ENCODE measurements around the gene EMP2.
"Not testable (repeated sequence)": the region's sequence is repeated elsewhere in the genome, so short reads cannot be mapped to it uniquely, and the experiment has no call there.

Gene EMP2

GRCh38 chr16:10579965-10580882 lies at the start of gene EMP2:
Gene EMP2 (minus strand): TSS chr16:10580598. CDS start chr16:10547617, 32,981 bp downstream.
- DNase-seq: no peak

DNA sequence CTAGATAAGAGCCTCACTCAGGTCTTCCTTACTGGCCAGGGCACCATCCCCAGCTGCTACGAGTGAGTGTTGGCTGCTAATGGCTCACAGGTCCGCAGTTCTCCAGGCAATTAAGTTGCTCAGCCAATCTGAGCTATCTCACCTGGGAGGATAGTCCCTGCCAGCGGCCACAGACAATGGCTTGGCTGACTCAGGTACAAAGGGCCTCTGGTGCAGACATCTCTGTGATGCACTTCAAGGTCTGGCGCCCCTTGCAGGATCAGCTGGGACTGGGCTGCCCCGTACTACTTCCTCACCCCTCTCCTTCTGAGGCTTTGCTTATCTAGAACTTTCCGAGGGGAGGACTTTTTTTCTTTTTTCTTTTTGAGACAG lies 49.2 kb upstream of the EMP2 start:
- no peak for DNase-seq

- DNase-seq: no peak
Observed at GRCh38 chr16:10625595-10626357, 45.4 kb upstream of the EMP2 start.

GRCh38 chr16:10624527-10624926 lies 44.1 kb upstream of the EMP2 start:
- DNase-seq: no peak

DNA sequence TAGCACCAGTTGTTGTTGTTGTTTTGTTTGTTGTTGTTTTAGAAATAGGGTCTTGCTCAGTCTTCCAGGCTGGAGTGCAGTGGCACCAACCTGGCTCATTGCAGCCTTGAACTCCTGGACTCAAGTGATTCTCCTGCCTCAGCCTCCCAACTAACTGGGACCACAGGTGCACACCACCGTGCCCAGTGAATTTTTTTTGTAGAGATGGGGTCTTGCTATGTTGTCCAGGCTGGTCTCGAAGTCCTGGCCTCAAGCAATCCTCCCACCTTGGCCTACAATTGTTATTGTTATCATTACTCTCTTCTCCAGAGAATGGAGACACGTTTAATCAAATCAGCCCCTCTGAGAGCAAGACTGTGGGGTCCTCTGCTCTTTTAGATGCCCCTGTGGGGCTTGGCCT lies 42.7 kb upstream of the EMP2 start:
- no peak for DNase-seq

DNA sequence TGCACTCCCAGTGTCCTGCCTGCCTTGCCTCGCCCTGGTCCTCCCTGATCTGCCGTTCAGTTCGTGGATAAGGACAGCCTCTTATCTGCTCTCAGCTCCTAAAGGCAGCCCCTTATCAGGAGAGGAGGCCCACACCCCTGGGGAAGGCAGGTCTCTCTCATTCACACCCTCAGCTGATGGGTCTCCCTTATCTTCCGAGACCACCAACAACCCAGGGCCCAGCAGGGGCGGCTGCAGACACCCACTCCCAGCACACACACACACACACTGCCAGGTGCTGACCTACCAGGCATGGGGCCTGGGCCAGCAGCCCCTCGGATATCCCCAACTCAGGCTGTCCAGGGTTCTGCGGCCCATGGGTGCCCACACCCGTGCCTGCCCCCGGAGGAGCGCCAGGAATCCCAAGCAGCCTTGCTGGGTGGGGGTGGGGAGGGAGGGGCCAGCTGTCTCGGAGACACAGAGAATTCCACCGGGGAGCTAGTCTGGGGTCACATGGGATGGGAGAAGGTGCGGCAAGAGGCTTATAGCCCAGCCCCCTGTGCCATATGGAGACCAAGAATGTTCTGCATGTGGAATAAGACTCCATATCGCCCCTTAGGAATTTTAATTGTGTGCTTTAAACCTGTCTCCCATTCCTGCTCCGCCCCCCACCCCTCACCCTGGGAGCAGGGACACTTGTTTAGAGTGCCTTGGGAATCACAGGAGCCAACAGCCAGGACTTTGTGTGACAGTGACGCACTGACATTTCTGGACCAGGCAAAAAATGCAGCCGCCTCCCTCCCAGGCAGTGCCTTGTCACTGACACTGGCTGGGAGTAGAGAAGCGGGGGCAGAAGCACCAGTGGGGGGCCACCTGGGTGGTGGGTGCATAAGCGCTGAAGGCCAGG lies 41.9 kb upstream of the EMP2 start:
- no peak for DNase-seq

GRCh38 chr16:10621216-10621949 lies 41.0 kb upstream of the EMP2 start:
- DNase-seq: not testable (repeated sequence)

DNA sequence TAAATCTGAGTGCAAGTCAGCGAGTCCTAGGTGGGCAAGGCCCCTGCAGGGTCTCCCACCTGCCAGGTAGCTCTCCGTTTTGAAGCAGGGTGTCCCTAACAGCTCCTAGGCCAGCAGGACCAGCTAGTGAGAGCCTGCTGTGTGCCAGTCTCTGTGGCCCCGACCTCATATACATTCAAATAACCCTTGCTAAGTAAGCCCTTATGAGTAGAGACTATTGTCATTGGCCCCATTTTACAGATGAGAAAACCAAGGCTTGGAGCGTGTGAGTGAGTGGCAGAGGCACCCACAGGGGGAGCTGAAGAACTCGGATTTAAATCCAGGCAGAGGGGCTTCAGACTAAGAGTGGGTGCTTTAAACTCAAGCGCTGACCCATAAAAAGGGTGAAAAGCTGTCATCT lies 39.7 kb upstream of the EMP2 start:
- DNase-seq: no peak

DNA sequence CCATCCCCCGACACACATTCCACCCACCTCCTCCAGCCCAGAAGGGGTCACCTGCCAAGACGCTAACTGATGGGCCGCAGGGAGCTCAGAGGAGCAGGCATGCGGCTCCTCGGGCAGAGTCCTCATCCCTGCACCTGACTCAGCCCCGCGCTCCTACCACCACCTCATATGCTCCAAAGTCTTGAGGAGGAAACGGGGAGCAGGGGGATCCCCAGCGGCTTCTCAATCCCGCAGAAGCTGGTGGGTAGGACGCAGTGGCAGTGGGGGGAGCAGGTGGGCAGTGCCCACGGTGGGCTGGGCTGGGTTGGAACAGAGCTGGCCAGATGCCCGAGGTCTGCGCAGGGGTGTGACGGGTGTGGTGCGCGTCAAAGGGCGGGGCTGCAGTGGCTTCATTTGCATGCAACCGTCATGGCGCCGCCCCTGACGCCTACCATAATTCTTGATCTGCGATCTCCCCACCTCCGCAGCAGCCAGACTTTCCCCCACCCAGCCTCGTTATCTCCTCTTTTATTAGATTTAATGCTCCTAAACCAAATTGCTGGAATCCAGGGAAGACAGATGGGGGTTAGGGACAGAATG lies 39.0 kb upstream of the EMP2 start:
- no peak for DNase-seq

- no peak for DNase-seq
Observed at GRCh38 chr16:10618710-10619209, 38.4 kb upstream of the EMP2 start.

GRCh38 chr16:10617662-10618420 lies 37.4 kb upstream of the EMP2 start:
- no peak for DNase-seq

DNA sequence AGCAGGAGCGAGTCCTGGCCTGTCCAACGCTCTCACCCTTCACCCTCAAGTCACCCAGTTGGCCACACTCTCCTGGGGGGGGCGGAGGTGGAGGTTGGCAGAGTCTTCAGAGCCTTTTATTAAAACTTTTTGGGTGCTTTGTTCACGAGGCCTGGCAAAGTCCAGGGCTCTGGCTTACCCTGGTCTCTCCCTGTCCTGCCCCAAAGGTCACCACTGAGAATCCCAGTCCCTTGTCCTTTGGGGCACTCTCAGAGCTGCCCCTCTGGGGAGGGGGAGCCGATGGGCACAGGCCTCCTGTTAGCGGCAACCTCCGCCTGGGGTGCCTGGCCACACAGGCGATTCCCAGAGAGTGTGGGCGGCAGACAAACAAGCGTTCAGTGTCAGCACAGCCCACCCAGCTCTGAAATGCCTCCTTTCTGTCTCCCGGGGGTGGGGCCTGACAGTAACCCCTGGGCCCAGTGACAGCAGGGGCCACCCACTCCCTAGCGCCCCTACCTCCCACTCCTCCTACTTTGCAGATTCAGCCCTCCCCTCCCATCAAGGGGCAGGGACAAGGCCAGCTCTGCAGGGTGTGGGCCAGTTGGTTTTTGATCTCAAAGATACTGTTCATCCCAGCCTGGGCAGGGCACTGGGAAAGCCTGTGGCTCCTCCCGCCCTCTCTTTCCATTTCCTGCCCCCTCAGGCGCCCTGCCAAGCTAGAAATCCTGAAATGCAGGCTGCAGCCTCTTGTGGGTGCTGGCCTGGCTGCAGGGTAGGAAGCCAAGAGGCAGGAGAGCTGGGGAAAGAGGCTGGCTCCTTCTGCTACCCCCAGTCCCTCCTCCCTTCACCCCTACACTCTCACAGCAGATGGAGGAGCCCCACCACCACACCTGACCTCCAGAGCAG lies 36.6 kb upstream of the EMP2 start:
- DNase-seq: no peak

GRCh38 chr16:10616419-10616755 lies 36.0 kb upstream of the EMP2 start:
- no peak for DNase-seq

DNA sequence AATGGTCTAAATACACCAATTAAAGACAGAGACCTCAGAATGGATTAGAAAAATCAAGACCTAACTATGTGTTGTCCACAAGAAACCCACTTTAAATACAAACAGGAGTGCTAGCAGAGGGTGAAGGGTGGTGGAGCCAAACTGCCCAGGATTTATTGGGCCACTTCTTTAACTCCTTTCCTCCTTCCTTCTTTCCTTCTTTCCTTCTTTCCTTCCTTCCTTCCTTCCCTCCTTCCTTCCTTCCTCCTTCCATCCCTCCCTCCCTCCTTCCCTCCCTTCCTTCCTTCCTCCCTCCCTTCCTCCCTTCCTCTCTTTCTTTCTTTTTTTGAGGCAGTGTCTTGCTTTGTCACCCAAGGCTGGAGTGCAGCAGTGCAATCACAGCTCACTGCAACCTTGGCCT lies 34.3 kb upstream of the EMP2 start:
- no peak for DNase-seq

DNA sequence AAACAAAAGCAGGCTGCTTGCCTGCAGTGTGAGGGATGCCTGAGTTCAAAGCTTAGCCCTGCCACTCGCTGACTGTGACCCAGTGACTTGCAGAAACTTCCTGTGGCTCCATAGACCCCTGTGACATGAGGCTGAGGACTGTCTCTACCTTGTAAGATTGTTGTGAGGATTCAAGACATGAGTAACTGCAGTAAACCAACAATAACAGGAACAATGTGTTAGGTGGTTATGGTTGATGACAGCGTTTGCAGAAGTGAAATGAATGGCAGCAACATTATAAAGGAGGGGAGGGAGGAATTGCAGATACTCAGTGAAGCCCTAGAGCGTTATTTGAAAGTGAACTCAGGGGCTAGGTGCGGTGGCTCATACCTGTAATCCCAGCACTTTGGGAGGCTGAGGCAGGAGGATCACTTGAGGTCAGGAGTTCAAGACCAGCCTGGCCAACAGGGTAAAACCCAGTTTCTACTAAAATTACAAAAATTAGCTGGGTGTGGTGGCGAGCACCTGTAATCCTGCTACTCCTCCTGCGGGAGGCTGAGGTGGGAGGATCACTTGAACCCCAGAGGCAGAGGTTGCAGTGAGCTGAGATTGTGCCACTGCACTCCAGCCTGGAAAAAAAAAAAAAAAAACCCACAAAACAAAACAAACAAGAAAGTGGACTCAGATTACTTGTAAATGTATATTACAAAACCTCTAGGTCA lies 33.5 kb upstream of the EMP2 start:
- DNase-seq: no peak

GRCh38 chr16:10612649-10613179 lies 32.3 kb upstream of the EMP2 start:
- DNase-seq: no peak

DNA sequence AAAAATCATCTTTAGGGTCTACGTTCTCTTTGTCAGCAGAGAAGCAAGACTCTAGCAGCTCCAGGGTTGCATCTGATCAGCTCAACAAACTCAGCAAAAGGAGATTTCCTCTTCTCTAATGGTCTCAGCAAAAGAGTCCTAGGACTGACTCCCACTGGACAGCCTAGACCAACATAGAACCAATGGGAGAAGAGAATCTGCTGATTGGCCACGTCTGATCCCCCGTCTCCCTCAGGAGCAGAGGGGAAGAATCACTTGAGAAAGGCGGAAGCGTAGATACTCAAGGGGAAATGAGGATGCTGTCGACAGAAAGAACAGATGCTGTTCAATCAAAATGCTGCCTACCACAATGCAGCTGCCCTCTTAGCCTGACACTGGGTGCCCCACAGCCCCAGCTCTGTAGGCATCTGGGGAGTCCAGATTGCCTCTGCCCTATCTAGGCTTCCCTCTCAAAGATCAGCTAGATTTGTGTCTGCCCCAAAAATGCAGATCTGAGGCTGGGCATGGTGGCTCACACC lies 31.5 kb upstream of the EMP2 start:
- DNase-seq: no peak

GRCh38 chr16:10610499-10611184 lies 30.2 kb upstream of the EMP2 start:
- DNase-seq: no peak

Measured in CD4-positive, alpha-beta T cell treated with Interleukin-17A for 1 hour (primary cell).